Renal pelvis (tissue), 12 donors: ENCODE data around the gene PRRT1B. TPM values are rescaled to one million over a fixed set of nuclear protein-coding genes. Genes with fewer than 3 reads are reported as not detected.
"Not testable (repeated sequence)": the region's sequence is repeated elsewhere in the genome, so short reads cannot be mapped to it uniquely, and the experiment has no call there.

Source experiments
- DNase-seq: peaks from one replicate; pipeline ENCODE4 v3.0.0-alpha.2; 2013
- long read RNA-seq, 16 experiments: transcript quantifications; one replicate each; lab custom pipeline, GENCODE V29; 2026
- polyA plus RNA-seq, 3 donors: library from polyadenylated mRNA; unstranded; fragments of 120-200 nt; gene quantifications; one replicate each; pipeline ENCODE4 v1.2.1, GENCODE V29; 2013; ENCODE audit not compliant: insufficient read length in 3 of 3

Gene PRRT1B
- 1 to 10 TPM in 2 of 3 donors, under 1 TPM in 1; 0.90 to 1.5 (median 1.5) TPM for polyA plus RNA-seq
- long read RNA-seq, donor 1: 0 reads
- long read RNA-seq, donor 2: 0 reads
- long read RNA-seq, donor 3: 0 reads
- long read RNA-seq, donor 4: 0 reads
- long read RNA-seq, donor 5: 0 reads
- long read RNA-seq, donor 6: 0 reads
- long read RNA-seq, donor 7: 0 reads
- long read RNA-seq, donor 8: 0 reads
- long read RNA-seq, donor 9: 0 reads
- long read RNA-seq, donor 10: 0 reads
- long read RNA-seq, donor 11: 0 reads
- long read RNA-seq, donor 12, partial matches to known transcripts: 10 of 10 reads
- long read RNA-seq, donor 12, other reads (novel, unspliced or antisense): 0 of 10 reads
- long read RNA-seq, donor 13: 0 reads
- long read RNA-seq, donor 14: 0 reads
- long read RNA-seq, donor 15: 0 reads
- long read RNA-seq, donor 16, partial matches to known transcripts: 5 of 5 reads
- long read RNA-seq, donor 16, other reads (novel, unspliced or antisense): 0 of 5 reads

DNA sequence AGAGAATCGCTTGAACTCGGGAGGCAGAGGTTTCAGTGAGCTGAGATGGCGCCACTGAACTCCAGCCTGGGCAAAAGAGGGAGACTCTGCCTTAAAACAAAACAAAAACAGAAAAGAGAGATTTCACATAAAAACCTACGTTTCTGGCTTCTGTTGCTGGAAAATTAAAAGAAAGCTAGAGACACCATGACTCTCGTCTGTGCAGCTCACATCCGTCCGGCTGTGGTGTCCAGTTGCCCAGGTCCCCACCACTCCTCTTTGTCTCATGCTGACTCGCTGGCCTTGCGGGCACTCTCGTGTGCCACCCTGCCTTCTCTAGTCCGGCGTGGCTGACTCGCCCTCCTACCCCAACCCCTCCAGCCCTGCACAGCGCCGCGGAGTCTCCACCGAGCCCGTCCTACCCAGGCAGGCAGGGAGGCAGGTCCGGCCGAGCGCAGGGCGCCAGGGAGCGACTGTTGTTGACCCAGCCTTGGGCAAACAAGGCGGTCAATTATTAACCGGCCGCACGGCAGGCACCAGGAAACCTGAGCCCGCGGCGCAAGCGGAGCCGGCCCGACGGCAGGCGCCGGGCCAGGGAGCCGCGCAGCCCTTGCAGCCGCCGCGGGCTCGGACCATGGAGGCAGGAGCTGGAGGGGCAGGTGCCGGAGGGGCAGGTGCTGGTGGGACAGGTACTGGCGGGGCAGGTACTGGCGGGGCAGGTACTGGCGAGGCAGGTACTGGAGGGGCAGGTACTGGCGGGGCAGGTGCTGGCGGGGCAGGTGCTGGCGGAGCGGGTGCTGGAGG, at the start of gene PRRT1B:
Gene PRRT1B (plus strand): TSS at position 521 of the 783 bp plus-strand sequence. CDS start 93 bp downstream, at position 614.
- DNase-seq: peak; percentile 82

DNA sequence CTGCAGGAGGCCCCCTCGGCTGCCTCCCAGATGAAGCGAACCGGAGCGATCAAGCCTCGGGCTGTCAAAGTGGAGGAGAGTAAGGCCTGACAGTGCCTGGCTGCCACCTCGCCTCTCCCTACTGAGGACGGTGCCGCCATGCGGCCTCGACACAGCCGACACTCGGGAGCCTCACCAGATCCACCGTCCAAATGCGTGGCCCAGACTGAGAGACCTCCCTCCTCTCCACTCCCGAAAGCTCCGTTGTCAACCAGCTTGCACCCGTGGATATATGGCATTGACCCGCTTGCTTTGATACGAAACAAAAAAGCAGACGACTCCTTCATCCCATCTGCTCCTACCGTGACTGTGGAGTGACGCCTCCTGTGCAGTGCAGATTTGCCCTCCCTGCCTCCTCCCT, 49.5 kb upstream of the PRRT1B start:
- DNase-seq: no peak

DNA sequence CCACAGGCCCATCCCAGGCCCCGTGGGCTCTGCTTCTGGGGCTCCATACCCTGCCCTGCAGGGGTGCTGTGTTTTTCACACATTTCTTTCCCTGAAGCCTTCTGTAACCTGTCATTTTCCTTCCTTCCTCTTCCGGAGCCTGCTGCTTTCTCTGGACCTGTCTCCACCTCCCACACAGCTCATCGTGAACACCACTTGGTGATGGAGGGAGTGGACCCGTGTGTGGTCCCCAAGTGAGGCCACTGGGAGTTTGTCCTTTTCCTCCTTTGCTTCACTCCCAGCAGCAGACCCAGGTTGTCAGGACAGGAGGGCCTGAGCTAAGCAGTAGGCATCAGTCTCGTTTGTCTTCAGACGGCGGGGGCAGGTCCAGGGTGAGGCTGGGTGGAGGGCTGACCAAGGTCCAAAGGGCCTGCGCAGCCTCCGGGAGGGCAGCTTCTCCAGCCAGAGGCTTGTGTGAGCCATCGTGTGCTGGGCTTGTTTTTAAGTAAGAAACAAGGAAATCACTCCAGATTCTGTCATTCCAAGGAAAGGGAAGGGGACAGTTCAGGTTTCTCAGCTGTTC, 48.4 kb upstream of the PRRT1B start:
- no peak for DNase-seq

DNA sequence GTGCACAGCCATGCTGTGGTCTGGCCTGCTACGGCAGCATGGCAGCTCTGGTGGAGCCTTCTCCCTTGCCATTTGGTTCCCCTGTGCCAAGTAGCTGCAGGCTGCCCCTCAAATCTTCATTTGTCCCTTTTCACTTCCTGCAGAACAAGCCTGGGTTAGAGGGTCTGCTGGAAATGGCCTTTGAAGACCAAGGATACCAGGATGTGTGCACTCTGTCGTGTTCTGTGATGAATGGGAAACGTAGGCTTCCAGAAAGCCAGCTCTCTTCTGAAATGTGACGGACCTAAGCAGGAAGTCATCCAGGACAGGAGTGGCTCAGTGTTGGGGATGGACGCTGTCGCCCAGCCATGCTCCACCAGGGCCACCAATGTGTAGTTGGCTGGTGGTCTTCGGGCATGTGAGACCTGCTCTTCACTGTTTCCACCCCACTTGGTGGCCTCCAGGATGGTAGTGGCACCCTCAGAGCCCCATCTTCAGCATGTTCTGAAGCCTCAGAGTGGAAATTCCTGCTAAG, 46.0 kb upstream of the PRRT1B start:
- DNase-seq: no peak

DNA sequence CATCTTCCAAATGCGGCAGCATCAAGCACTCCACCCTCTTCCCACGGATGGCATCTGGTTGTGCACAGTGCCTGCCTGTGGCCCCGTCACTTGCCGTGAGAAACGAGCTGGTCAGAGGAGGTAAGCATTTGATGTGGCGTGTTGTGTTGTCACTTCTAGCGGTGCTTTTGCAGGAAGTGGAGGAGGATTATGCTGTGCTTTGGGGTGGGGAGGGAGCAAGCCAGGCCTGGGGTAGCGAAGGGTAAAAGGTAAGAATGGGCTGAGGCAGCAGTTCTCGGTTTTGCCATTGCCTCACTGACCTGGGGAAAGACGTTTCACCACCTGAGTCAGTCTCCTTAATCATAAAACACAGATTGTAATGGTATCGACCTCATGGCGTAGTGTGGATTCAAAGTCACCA, 44.9 kb upstream of the PRRT1B start:
- no peak for DNase-seq

DNA sequence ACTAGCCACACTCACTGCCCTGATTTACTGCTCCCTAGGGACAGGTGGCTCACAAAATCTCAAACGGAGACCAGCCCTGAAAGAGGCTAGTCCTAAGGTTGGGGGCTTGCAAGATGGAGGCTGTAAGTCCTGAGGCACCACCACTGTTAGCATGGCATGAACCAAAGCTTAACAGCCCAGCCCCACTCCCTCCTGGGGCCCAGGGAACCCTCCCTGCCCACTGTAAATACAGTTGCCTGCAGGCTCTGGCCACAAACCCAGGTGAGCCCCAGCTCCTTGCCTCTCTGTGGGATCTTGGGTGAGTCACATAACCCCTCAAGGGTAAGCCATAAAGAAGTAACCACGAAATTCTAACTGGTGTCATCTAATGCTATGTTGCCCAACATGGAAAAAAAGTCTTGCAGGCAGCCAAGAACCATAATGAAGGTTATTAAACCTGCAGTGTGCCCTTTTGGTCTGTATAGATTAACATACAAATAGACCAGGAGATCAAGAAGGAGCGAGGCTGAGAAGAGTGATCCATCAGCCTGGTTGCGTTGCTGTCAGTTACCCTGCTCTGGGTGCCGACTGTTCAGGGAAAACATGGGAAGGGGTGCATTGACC, 44.3 kb upstream of the PRRT1B start:
- DNase-seq: no peak

DNA sequence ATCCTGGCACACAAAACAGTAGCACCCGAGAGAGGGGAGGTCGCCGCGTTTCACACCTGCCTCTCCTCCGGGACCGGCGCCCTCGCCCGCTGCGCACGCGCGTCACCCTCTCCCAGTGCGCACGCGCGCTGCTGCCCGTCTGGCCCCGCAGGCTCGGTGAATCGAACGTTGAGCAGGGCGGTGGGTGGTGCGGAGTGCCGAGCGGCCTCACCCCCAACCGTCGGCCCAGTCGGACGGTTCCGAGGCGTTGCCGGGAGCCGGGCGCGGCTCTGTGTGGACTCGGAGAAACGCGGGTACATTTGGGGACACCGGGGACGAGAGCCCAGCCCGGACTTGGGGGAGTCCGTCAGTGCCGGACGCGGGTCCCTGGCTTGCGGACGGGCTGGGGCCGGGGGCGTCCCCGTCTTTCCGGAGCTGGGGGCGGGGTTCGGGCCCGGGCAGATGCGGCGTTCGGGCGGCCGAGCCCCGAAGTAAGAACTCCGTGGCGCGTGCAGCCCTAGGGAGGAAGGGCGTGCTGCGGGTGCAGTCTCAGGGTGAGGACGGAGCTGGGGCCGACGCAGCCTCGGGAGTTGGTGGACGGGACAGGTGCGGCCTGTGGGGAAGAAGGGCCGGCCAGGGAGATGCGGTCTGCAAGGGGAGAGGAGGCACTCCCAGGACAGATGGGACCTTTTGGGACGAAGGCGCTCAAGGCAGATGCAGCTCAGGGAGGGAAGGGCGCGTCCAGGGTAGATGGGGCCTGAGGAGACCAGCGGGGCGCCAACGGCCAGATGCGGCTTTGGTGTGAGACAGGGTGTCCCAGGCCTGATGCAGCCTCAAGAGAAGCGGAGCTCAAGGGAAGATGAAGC, 42.3 kb upstream of the PRRT1B start, which contains the start of gene POMT1:
Gene POMT1 (plus strand): TSS at position 138 of the 845 bp plus-strand sequence. CDS start 1,301 bp downstream, outside the sequence.
- DNase-seq: peak; percentile 83

DNA sequence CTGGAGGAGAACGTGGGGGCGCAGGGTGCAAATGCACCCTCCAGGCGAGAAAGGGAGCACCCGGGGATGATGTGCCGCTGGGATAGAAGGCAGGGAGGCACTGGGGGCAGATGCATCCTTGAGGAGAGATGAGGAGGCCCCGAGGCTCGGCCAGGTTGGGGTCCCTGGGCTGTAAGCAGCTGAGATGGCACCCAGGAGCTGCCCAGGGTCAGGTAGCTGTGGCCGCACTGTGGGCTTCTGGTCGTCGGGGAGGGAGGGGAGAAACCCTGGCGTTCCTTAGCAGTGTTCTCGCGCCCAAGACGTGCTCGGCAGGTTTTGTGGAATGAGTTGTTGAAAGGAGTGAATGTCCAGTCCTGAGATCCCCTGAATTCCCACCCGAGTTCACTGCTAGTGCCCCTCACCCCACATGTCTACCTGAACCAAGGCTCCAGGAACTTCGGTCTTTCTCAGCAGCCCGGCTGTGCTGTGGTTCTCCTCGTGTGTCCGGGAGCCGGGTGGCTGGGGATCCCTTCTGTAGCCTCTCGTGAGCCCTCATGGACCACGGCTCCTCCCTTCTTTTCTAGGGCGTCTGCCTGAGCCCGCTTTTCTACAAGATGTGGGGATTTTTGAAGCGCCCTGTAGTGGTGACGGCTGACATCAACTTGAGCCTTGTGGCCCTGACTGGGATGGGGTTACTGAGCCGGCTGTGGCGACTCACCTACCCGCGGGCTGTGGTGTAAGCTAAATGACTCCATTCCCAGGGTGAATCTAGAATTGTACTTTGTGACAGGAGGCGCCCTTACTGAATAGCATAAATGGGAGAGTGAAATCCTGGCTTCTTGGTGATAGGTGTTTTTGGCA, 41.5 kb upstream of the PRRT1B start:
- no peak for DNase-seq

DNA sequence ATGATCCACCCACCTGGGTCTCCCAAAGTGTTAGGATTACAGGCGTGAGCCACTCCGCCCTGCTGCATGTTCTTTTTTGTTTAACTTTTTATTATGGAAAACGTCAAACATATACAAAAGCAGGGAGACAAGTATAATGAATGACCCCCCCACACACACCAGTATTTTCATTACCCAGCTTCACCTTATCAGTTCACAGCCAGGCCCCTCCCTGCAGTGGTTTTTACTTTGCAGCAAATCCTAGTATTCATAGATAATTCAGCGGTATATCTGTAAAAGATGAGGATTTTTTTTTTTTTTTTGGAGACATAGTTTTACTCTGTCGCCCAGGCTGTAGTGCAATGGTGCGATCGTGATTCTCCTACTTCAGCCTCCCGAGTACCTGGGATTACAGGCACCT, 40.3 kb upstream of the PRRT1B start:
- no peak for DNase-seq

DNA sequence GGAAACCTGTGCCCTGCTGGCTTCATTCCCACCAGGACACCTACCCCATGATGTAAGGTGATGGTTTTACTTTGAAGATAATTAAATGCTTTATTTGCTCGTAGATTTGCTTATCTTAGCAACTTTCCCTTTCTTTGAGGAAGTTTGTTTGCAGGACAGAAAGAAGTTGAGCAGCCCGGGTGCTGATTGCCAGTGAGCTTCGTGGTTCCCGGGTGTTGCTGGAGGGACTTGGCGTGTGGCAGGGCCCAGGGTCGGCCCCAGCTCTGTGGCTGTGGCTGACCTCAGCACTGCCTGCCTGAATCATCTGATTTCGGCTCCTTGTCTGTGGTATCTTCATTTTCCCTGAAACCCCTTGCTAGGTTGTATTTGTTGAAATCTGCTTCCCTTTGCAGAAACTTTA, 33.9 kb upstream of the PRRT1B start:
- DNase-seq: no peak

DNA sequence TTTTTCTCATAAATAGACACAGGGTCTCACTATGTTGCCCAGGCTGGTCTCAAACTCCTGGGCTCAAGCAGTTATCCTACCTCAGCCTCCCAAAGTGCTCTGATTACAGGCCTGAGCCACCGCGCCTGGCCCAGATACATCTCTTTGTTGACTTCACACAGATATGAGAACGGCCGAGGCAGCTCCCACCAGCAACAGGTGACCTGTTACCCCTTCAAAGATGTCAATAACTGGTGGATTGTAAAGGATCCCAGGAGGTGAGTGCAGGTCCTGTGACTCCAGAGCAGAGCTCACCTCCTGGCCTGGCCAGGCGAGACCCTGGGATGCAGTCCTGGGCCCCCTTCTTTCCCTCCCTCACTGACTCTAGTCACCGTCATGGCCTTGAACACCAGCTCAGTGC, 33.4 kb upstream of the PRRT1B start:
- no peak for DNase-seq

DNA sequence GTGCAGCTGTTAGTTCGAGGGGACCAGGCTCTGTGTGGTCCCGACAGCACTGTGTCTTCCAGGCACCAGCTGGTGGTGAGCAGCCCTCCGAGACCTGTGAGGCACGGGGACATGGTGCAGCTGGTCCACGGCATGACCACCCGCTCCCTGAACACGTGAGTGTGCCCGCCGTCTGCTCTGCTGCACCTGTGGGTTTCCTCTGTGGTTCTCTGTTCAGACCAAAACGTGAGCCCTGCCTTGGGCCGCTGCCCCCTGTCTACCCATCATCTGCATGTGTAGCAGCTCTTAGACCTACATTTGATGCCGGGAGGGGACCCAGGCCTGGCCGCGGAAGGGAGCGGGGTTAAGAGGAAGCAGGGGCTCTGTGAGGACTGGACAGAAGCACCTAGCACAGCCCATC, 32.1 kb upstream of the PRRT1B start:
- DNase-seq: no peak

DNA sequence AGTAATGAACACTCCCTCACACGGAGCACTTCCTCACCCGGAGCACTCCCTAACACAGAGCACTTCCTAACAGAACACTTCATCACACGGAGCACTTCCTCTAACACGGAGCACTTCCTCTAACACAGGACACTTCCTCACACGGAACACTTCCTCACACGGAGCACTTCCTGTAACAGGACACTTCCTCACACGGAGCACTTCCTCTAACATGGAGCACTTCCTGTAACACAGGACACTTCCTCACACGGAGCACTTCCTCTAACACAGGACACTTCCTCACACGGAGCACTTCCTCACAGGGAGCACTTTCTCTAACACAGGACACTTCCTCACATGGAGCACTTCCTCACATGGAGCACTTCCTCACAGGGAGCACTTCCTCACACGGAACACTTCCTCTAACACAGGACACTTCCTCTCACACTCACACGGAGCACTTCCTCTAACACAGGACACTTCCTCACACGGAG, 29.7 kb upstream of the PRRT1B start:
- DNase-seq: not testable (repeated sequence)

DNA sequence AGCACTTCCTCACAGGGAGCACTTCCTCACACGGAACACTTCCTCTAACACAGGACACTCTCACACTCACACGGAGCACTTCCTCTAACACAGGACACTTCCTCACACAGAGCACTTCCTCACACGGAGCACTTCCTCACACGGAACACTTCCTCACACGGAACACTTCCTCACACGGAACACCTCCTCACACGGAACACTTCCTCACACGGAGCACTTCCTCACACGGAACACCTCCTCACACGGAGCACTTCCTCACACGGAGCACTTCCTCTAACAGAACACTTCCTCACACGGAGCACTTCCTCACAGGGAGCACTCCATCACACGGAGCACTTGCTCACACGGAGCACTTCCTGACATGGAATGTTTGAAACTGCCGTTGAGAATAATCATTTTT, 29.2 kb upstream of the PRRT1B start:
- DNase-seq: no peak

DNA sequence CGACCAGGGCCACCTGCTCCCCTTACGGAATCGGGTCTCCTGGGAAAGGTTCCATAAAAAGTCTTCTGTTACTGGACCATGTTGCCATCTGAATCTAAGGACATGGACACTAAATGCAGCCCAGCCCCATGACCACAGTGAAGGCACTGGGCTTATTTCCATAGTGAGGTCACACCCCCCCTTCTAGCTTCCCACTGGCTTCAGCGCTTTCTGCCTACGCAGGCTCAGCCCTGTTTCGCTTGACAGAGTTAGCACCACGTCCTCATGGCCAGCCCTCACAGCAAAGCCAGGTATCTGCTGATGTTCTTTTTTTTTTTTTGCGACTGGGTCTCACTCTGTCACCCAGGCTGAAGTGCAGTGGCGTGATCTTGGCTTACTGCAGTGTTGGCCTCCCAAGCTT, 28.4 kb upstream of the PRRT1B start:
- DNase-seq: no peak

DNA sequence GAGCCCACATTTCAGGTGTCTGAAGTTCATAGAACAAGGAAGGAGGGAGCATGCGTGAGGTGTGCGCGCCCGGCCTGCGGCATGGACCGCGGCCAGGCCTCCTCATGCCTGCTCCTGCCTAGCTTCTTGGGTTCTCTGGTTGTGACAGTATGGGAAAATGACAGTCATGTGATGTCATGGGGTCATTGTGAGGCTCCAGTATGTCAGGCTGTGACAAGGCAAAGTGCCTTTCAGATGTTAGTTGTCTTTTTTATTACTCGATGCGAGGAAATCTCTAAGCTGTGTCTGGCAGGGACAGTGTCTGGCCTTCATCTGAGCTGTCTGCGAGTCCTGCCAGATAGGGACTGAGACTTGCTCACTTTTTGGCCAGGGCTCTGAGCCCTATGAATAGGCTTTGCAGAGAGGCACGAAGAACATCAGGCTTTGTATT, 27.5 kb upstream of the PRRT1B start:
- no peak for DNase-seq

DNA sequence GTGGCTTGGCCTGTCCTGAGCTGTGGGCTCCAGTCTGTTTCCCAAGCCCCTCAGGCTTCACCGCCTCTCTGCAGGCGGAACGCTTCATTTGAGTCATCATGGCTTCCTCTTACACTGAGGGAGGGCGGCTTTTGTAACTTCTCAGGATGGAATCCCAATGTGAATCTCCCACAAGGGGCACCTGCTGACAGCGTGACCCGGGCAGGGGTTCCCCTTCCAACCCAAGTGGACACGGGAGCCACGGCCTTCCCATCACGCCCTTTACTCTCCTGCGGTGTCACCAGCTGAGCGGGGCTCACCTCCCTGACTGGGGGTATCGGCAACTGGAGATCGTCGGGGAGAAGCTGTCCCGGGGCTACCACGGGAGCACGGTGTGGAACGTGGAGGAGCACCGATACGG, 26.8 kb upstream of the PRRT1B start:
- DNase-seq: no peak

DNA sequence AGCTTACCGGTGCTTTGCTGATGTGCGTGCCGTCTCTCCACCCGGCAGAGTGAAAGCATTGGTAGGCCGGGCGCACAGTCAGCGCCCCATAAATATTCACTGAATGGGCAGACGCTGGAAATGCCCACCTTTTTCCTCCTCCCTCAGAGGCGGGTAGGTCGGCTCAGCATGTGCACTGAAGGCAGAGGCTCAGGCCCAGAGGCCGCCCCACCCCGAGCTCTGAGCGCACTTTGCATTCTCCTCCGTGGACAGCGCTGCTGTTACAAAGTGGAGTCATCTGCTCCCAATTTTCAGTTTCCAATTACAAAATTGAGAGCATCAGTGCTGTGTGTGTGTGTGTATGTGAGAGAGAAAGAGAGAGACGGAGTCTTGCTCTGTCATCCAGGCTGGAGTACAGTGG, 24.8 kb upstream of the PRRT1B start:
- no peak for DNase-seq

DNA sequence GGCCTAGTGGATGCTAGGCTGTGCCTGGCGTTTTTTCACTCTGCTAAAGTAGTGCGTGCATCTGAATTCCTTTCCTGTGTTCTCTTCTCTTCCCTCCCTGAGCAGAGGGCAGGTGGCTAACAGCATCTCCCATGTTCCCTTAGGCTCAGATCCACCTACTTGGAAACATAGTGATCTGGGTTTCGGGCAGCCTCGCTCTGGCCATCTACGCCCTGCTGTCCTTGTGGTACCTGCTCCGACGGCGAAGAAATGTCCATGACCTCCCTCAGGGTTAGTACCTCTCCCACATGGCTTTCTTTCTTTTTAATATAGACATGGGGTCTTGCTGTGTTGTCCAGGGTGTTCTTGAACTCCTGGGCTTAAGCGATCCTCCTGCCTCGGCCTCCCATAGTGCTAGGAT, 24.1 kb upstream of the PRRT1B start:
- no peak for DNase-seq

DNA sequence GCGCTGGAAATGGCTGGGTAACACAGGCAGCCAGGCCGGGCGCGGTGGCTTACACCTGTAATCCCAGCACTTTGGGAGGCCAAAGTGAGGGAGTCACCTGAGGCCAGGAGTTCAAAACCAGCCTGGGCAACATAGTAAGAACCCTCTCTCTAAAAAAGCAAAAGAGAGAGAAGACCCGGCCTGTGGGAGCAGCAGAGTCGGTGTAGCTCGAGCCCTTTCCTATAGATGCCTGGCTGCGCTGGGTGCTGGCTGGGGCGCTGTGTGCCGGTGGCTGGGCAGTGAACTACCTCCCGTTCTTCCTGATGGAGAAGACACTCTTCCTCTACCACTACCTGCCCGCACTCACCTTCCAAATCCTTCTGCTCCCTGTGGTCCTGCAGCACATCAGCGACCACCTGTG, 23.5 kb upstream of the PRRT1B start:
- DNase-seq: no peak
